Renal pelvis (tissue), 4 donors: Measurements from ENCODE around the gene C2CD4B. TPM values are rescaled to one million over a fixed set of nuclear protein-coding genes. Genes with fewer than 3 reads are reported as not detected.
A peak's percentile ranks its signal among the peaks of the same experiment; 100 is the strongest.

Experiments used
- DNase-seq: peaks from one replicate; pipeline ENCODE4 v3.0.0-alpha.2; 2013
- polyA plus RNA-seq, 3 donors: library from polyadenylated mRNA; unstranded; fragments of 120-200 nt; gene quantifications; one replicate each; pipeline ENCODE4 v1.2.1, GENCODE V29; 2013; ENCODE audit not compliant: insufficient read length in 3 of 3

The C2CD4B gene
- polyA plus RNA-seq, 3 donors = 0.47 to 0.94 (median 0.88) TPM

DNA sequence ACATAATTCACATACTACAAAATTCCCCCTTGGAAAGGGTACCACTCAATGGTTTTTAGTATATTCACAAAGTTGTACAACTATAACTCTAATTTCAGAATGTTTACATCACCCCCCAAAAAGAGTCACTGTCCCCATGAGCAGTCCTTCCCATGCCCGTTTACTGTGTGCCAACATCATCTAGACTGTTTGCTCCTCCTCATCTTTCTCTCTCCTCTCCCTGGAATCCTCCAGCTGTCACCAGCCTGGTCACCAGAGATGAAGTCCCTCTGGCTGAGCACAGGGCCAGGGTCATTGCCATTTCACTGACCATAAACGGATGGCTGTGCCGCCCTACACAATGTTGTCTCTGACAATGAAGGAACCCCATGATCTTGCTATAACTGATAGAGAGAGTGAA is 45.2 kb downstream of the C2CD4B start:
- no peak for DNase-seq

DNA sequence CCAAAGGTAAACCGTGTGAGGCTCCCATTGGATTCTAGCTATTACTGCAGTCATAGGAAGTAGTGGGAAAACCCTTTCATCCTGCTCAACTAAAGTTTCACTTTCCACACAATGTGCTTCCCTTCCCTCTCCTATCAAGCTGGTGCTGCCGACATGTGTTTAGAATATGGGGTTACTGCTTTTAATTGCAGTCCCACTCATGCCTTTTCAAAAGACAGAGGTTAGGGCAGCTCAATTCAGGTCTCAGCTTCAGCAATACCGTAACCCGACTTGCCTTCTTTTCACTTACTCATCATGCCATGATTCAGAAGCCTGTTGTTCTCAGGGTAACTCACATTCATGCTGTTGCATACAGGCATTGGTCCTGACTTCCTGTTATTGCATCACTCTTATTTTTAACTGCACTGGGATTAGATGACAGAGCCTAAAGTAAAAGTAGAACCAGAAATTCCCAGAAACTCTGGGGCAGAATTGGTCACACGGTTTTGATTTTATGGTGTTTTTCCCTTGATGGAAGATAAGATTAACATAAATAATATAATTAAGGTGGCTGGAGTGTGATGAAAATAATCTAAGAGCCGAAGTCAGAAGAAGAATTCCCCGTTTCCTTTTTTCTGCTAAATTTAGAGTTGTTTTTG is 45.7 kb downstream of the C2CD4B start:
- DNase-seq = peak; percentile 12

DNA sequence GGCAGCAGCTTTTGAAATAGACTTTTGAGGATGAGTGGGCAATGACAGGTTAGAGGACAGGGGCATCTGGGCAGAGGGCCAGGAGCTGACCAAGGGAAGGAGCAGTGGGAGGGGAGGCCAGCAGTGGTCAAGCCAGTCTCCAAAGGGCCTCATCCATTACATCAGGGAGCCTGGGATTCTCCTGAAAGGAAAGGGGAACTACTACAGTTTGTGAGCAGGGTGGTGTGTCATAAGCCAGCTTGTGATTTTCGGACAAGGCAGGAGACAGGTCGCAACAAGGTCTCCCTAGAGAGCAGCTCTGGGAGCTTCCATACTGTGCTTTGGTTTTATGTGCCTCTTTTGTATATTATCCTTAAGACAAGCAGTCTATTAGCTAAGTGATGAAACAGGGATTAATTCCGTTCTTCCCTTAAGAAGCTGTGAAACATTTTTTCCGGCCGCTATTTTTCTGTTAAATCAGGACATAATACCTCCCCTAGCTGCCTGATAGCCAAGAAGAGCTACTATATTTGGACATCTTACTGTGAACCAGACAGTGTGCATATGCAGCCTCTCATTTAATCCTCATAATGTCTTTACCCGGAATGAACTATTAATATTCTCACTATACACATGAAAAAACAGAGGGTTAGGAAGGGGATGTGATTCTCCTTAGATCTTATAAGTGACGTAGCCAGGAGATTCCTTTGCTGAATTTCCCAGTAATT is 46.4 kb downstream of the C2CD4B start:
- no peak for DNase-seq

DNA sequence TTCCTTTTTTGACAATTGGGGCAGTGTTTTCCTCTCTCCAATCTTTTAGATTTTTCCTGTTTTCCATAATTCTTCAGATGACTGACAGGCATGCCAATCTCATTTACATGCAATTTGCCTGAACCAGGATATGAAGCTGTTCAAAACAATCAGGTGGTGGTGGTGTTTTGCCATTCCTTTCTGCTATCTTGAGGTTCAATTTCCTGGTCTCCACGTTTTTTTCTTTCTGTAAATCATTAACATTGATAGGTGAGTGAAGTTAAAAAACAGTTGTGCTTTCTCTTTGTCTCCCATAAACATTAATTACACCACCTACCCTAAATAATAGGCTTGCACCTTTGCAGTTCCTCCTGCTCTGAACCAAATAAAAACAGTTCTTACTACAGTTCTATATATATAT is 49.2 kb downstream of the C2CD4B start:
- no peak for DNase-seq

Other genes with a start within 250 kb of the C2CD4B start
- 10 to 100 TPM; 31.8 to 60.6 (median 47.3) TPM for gene VPS13C, start 104.8 kb downstream of the C2CD4B start, polyA plus RNA-seq
- under 1 TPM; 0.28 to 0.40 (median 0.30) TPM for gene C2CD4A, start 98.3 kb downstream of the C2CD4B start, polyA plus RNA-seq
- gene TLN2, start 225.3 kb upstream of the C2CD4B start, polyA plus RNA-seq = 10 to 100 TPM; 30.0 to 37.1 (median 34.7) TPM